Measurements from ENCODE around the gene RNF7. TPM values are rescaled to one million over a fixed set of nuclear protein-coding genes. Genes with fewer than 3 reads are reported as not detected.

Gene RNF7
- total RNA-seq, 4 donors from 2014 or later, result 92.1 to 113 (median 106) TPM

DNA sequence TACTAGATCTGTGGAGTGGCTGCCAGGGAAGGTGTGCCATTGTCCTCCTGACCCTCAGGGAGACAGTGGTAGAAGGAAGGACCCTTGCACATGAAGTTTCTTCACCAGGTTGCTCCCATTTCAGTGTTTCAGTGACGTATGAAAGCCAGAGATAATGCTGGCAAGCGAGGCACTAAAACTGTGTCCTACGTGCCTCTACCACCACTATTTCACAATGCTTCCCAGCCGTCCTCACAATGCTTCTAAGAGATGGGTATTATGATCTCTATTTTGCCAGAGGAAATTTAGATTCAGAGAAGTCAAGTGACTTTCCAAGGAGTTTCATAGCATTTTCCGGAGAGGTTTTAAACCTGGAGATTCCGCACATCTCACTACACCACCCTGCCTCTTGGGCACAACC is 28.0 kb upstream of the RNF7 start:
- intact Hi-C loops (cut with DNase I; ENCODE audit: low total_unique reads), result no loop called here

DNA sequence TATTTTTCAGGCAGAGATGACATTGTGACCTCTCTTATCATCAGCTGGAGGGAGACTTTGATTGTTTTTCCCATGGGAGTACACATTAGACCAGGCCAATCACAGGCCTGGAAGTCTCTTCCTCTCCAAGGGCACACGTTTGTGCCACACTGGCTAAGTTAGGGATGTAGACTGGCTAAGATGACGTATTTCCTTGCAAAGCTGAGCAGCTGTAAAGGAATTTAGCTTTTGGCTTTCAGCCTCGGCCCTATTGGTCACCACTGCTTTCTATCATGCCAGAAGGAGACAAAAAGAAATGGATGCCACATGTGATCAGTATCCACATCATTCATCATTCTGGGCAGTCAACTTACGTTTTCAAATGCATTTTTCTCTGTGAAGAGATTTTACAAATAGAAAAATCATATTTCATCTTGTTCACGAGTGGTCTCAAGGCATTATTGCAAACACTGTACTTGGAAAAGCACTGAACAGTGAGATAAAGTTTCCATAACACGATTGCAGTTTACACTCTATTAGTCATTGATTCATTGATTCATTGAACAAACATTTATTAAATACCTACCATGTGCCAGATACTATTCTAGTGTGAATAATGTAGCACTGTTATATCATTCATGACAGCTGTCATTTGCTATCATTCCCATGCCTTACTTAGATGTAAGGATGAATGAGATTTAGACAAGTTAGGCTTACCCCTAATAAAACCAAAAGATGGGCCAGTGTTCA is 27.0 kb upstream of the RNF7 start:
- no peak for DNase-seq
- Histone ChIP-seq H3K27me3 (no peaks in the 10 kb centered on the region), H3K4me1 (no peaks in the 10 kb centered on the region), H3K4me3 (no peak overlapping the region), H3K27ac (no peak overlapping the region), H3K36me3 (no peaks in the 10 kb centered on the region), H3K9me3 (no peaks in the 10 kb centered on the region)
- in situ Hi-C loops (cut with MboI; ENCODE audit: low sequenced_read_pairs in 4 of 4) (no loop called here), intact Hi-C loops (cut with DNase I; ENCODE audit: low total_unique reads) (no loop called here)
- ATAC-seq, result no peak
- TF ChIP-seq, protein P1, sequence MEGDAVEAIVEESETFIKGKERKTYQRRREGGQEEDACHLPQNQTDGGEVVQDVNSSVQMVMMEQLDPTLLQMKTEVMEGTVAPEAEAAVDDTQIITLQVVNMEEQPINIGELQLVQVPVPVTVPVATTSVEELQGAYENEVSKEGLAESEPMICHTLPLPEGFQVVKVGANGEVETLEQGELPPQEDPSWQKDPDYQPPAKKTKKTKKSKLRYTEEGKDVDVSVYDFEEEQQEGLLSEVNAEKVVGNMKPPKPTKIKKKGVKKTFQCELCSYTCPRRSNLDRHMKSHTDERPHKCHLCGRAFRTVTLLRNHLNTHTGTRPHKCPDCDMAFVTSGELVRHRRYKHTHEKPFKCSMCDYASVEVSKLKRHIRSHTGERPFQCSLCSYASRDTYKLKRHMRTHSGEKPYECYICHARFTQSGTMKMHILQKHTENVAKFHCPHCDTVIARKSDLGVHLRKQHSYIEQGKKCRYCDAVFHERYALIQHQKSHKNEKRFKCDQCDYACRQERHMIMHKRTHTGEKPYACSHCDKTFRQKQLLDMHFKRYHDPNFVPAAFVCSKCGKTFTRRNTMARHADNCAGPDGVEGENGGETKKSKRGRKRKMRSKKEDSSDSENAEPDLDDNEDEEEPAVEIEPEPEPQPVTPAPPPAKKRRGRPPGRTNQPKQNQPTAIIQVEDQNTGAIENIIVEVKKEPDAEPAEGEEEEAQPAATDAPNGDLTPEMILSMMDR (IDR thresholded peaks at IDR 0.05 in 4 of 5, conservative IDR thresholded peaks at IDR 0.05 in 1 of 5), result no peak
- TF ChIP-seq POLR2A (IDR thresholded peaks at IDR 0.05), result no peak

More for the DNA sequence above, 28.0 kb upstream of the RNF7 start:
- Histone ChIP-seq H3K27ac (no peak overlapping the region), H3K4me1 (no peaks in the 10 kb centered on the region), H3K36me3 (no peaks in the 10 kb centered on the region), H3K9me3 (no peaks in the 10 kb centered on the region), H3K27me3 (no peaks in the 10 kb centered on the region), H3K4me3 (no peak overlapping the region)
- ATAC-seq (no peak), DNase-seq (no peak)
- in situ Hi-C loops (cut with MboI; ENCODE audit: low sequenced_read_pairs in 4 of 4), result no loop called here
- TF ChIP-seq, protein P1 (IDR thresholded peaks at IDR 0.05 in 4 of 5, conservative IDR thresholded peaks at IDR 0.05 in 1 of 5), result no peak
- TF ChIP-seq POLR2A (IDR thresholded peaks at IDR 0.05), result no peak

DNA sequence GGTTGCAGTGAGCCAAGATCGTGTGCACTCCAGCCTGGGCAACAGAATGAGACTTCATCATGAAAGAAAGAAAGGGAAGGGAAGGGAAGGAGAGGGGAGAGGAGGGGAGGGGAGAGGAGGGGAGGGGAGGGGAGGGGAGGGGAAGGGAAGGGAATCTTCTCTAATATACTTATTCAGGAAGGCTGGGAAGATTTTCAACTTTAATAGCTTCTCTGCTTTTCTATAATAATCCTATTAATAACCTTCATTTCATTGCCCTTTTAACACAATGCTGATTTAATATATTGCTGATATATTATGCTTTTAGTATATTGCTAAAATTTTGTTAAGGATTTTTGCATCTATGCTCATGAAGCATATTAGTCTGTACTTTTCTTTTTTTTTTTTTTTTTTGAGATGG is 23.4 kb upstream of the RNF7 start:
- TF ChIP-seq, protein P1 (IDR thresholded peaks at IDR 0.05 in 4 of 5, conservative IDR thresholded peaks at IDR 0.05 in 1 of 5), result no peak
- TF ChIP-seq POLR2A (IDR thresholded peaks at IDR 0.05), result no peak
- Histone ChIP-seq H3K27ac (no peak overlapping the region), H3K27me3 (no peaks in the 10 kb centered on the region), H3K4me1 (no peaks in the 10 kb centered on the region), H3K36me3 (no peaks in the 10 kb centered on the region), H3K9me3 (no peaks in the 10 kb centered on the region), H3K4me3 (no peak overlapping the region)
- no peak for DNase-seq
- ATAC-seq, result no peak
- in situ Hi-C loops (cut with MboI; ENCODE audit: low sequenced_read_pairs in 4 of 4) (no loop called here), intact Hi-C loops (cut with DNase I; ENCODE audit: low total_unique reads) (no loop called here)

DNA sequence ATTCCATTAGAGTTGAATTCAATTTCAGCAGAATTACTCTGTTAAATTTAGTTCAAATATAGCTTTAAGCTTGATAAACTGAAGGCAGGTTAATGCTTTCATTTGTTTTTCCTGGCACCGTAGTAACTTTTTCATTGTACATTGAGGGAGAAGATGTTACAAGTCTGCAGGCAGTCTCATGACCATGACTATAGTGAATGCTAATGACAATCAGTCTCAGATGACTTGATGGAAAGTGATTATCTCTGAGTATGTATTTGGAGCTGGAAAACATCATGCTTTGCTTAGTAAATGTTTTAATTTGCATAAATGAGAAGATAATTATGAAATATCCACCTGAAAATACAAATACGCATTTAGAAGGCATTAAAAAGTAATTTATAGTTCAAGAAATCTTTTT is 16.0 kb upstream of the RNF7 start:
- H3K27ac ChIP-seq, result no peak overlapping the region
- no peaks in the 10 kb centered on the region for H3K36me3 ChIP-seq
- H3K4me3 ChIP-seq, result no peak overlapping the region
- TF ChIP-seq, protein P1 (IDR thresholded peaks at IDR 0.05 in 4 of 5, conservative IDR thresholded peaks at IDR 0.05 in 1 of 5), result no peak
- TF ChIP-seq POLR2A (IDR thresholded peaks at IDR 0.05), result no peak
- H3K4me1 ChIP-seq, result no peaks in the 10 kb centered on the region
- no peaks in the 10 kb centered on the region for H3K27me3 ChIP-seq
- no peaks in the 10 kb centered on the region for H3K9me3 ChIP-seq
- DNase-seq (no peak), ATAC-seq (no peak)
- intact Hi-C loops (cut with DNase I; ENCODE audit: low total_unique reads) (no loop called here), in situ Hi-C loops (cut with MboI; ENCODE audit: low sequenced_read_pairs in 4 of 4) (no loop called here)

DNA sequence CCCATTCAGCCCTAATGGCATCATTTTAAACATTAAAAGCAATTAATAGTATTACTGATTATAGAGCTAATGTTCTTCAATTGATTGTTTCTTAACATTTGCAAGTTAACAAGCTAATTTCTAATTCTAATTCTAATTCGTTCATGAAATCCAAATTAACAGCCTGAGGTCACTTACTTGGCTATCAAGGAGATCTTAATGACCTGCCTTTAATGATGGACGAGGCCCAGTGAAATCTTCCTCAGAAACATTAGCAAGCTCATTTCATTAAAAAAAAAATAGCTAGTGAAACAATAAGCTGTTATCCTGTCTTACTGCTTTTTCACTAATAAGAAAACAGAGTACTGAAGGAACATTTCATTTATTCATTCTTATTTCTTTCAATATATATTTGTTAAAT is 15.4 kb upstream of the RNF7 start:
- Histone ChIP-seq H3K4me1 (no peaks in the 10 kb centered on the region), H3K9me3 (no peaks in the 10 kb centered on the region), H3K4me3 (no peak overlapping the region), H3K36me3 (no peaks in the 10 kb centered on the region), H3K27me3 (no peaks in the 10 kb centered on the region), H3K27ac (no peak overlapping the region)
- DNase-seq (no peak), ATAC-seq (no peak)
- intact Hi-C loops (cut with DNase I; ENCODE audit: low total_unique reads), result no loop called here
- TF ChIP-seq, protein P1 (IDR thresholded peaks at IDR 0.05 in 4 of 5, conservative IDR thresholded peaks at IDR 0.05 in 1 of 5), result no peak
- TF ChIP-seq POLR2A (IDR thresholded peaks at IDR 0.05), result no peak
- in situ Hi-C loops (cut with MboI; ENCODE audit: low sequenced_read_pairs in 4 of 4), result no loop called here
